ENCODE data around the gene DIABLO. TPM values are rescaled to one million over a fixed set of nuclear protein-coding genes. Genes with fewer than 3 reads are reported as not detected.
"Not testable (repeated sequence)": the region's sequence is repeated elsewhere in the genome, so short reads cannot be mapped to it uniquely, and the experiment has no call there.

DIABLO gene
- total and polyA plus RNA-seq, 9 of the 15 experiments (the other 6 are each of a cell fraction or from before 2014, with no cell fraction given) = 37.3 to 101 (median 80.1) TPM

- H2AFZ ChIP-seq (ENCODE audit: low read depth, low read length); H3K4me1 ChIP-seq (replicated peaks in 1 of 2; ENCODE audit: control insufficient read depth in 2 of 2, insufficient read depth in 2 of 2, low read length in 2 of 2); H3K79me2 ChIP-seq (ENCODE audit: control insufficient read depth, insufficient read depth, low read length); in situ Hi-C loops (cut with MboI); POLR2A ChIA-PET; CTCF ChIA-PET (ENCODE audit: low intra/inter-chr PET ratio); H3K4me3 ChIP-seq; H3K9ac ChIP-seq (ENCODE audit: insufficient read depth in 1 of 2, low read depth in 2 of 2, low read length in 2 of 2); H3K9me1 ChIP-seq (ENCODE audit: control insufficient read depth, insufficient read depth, low read length); intact Hi-C loops (cut with micrococcal nuclease); H3K27me3 ChIP-seq (ENCODE audit: control insufficient read depth in 2 of 2, insufficient read depth in 2 of 2, low read length in 2 of 2); H3K27ac ChIP-seq (ENCODE audit: extremely low read depth, low read depth, low read length); BruUV-seq (replicated peaks); FAIRE-seq; ATAC-seq; H3K9me3 ChIP-seq (replicated peaks; ENCODE audit: control insufficient read depth, insufficient read depth, low read depth, low read length); H3K4me2 ChIP-seq (ENCODE audit: insufficient read depth, low read length); H4K20me1 ChIP-seq (replicated peaks; ENCODE audit: control insufficient read depth, insufficient read depth, low read length); DNase-seq (ENCODE audit: extremely low read depth in 1 of 4, low spot score in 3 of 4): not testable (repeated sequence)
- WGBS (ENCODE audit: insufficient coverage, low coverage, missing lambda C conversion rate) = 79% methylated on average over 4 of the region's 4 CpGs
- H3K36me3 ChIP-seq (ENCODE audit: control insufficient read depth, insufficient read depth, low read length) = peaks cover 59% of the 10 kb centered on the region; the same call in 2 of the 3 replicates
Measured at GRCh38 chr12:122258462-122258861, 32.6 kb upstream of the DIABLO start.

- Histone ChIP-seq H3K9me3 (replicated peaks; ENCODE audit: control insufficient read depth, insufficient read depth, low read depth, low read length) (no peaks in the 10 kb centered on the region), H3K27ac (ENCODE audit: extremely low read depth, low read depth, low read length) (no peak overlapping the region), H3K79me2 (ENCODE audit: control insufficient read depth, insufficient read depth, low read length) (no peaks in the 10 kb centered on the region), H3K4me1 (replicated peaks in 1 of 2; ENCODE audit: control insufficient read depth in 2 of 2, insufficient read depth in 2 of 2, low read length in 2 of 2) (no peaks in the 10 kb centered on the region), H2AFZ (ENCODE audit: low read depth, low read length) (no peak overlapping the region), H3K4me3 (no peak overlapping the region), H3K9ac (ENCODE audit: insufficient read depth in 1 of 2, low read depth in 2 of 2, low read length in 2 of 2) (no peak overlapping the region), H3K27me3 (ENCODE audit: control insufficient read depth in 2 of 2, insufficient read depth in 2 of 2, low read length in 2 of 2) (no peaks in the 10 kb centered on the region), H4K20me1 (replicated peaks; ENCODE audit: control insufficient read depth, insufficient read depth, low read length) (no peaks in the 10 kb centered on the region), H3K4me2 (ENCODE audit: insufficient read depth, low read length) (no peak overlapping the region), H3K9me1 (ENCODE audit: control insufficient read depth, insufficient read depth, low read length) (no peaks in the 10 kb centered on the region), H3K36me3 (ENCODE audit: control insufficient read depth, insufficient read depth, low read length) (peaks cover 35% of the 10 kb centered on the region)
- FAIRE-seq (no peak), ATAC-seq (no peak), DNase-seq (ENCODE audit: extremely low read depth in 1 of 4, low spot score in 3 of 4) (no peak)
- BruUV-seq (replicated peaks) = no TSS peak
- in situ Hi-C loops (cut with MboI) (no loop called here), intact Hi-C loops (cut with micrococcal nuclease) (no loop called here)
- CTCF ChIA-PET (ENCODE audit: low intra/inter-chr PET ratio) = no interaction called here
- POLR2A ChIA-PET = interaction anchor here (0.7 to 1.0 kb wide), 3 partner anchors 8 to 34 kb away, joined by 3 to 4 read pairs (median 4); no protein-coding TSS in a partner anchor
- WGBS (ENCODE audit: insufficient coverage, low coverage, missing lambda C conversion rate) = 91% methylated on average over 8 of the region's 8 CpGs
- TF ChIP-seq ZNF609 (CRISPR knock-in tag; IDR thresholded peaks at IDR 0.05; ENCODE audit: borderline replicate concordance) (no peak), POU5F1 (IDR thresholded peaks at IDR 0.05; ENCODE audit: borderline replicate concordance, low read depth, low read length, partially characterized antibody) (no peak), YBX1 (IDR thresholded peaks at IDR 0.05) (no peak), SMAD3 (CRISPR knock-in tag; conservative IDR thresholded peaks at IDR 0.05) (no peak), ARHGAP35 (IDR thresholded peaks at IDR 0.05; ENCODE audit: partially characterized antibody) (no peak), ATF1 (CRISPR knock-in tag; IDR thresholded peaks at IDR 0.05) (no peak), ATF1 (tag; IDR thresholded peaks at IDR 0.05) (no peak), RHOXF2B (CRISPR knock-in tag; conservative IDR thresholded peaks at IDR 0.05) (no peak), HOMEZ (CRISPR knock-in tag; IDR thresholded peaks at IDR 0.05) (no peak)
Measured at GRCh38 chr12:122250536-122250935, 24.7 kb upstream of the DIABLO start.
